ENCODE measurements around the gene DAD1.

Gene DAD1

DNA sequence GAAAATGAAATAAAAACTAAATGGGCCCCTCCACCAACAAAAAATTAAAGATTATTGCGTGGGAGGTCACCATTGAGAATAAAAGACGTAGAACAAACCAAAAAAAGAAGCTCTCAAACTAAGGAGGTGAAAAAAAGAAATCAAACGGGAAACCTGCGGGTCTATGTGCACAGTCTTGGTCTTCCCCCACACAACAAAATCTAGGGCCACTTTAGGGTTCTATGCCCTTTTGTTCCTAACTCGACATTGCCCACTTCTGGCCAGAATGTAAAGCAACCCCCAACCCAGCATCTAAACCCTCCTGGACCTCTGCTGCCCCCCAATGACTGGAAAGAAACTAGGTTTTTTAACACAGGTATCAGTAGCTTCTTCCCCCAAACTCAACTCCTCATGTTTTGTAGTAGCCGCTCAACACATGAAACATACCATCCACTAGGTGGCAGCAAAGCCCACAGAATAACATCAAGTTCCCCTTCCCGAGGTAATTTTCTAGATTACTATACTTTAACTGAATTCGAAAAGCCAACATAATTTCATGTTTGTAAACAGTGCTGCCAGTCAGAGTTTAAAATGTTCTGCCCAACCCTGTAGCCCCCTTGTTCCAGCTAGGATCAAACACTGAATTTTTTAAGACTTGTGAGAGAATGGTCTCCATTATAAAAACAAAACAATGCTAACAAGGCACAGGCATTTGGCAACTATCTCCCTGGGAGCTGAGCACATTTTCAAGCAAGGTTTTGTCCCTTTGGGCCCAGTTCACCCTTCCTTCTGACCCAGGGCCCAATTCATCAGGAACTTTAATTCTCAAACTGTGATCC lies 18.7 kb downstream of the DAD1 start:
- Histone ChIP-seq H2BK12ac (ENCODE audit: low read length) (no peak overlapping the region), H4K91ac (ENCODE audit: low read depth, low read length, poor library complexity) (no peak overlapping the region), H3K14ac (ENCODE audit: low read length) (no peak overlapping the region), H2BK5ac (ENCODE audit: low read length) (no peak overlapping the region), H3K4me2 (ENCODE audit: insufficient read depth, low read length, poor library complexity, severe bottlenecking) (no peak overlapping the region), H3K79me1 (ENCODE audit: low read depth, low read length) (no peaks in the 10 kb centered on the region), H2BK15ac (ENCODE audit: low read length) (no peak overlapping the region), H2AK5ac (ENCODE audit: low read depth, low read length) (no peak overlapping the region), H3K9me3 (replicated peaks in 1 of 2; ENCODE audit: control insufficient read depth in 2 of 2, insufficient read depth in 1 of 2, low read depth in 1 of 2, low read length in 2 of 2) (no peaks in the 10 kb centered on the region), H3K27me3 (ENCODE audit: control insufficient read depth in 3 of 3, insufficient read depth in 3 of 3, low read depth in 1 of 3, low read length in 3 of 3) (no peaks in the 10 kb centered on the region), H3K27ac (replicated peaks; ENCODE audit: low read length) (peak overlapping the region; percentile 41), H3K23ac (ENCODE audit: low read depth, low read length, poor library complexity) (no peak overlapping the region), H3K18ac (ENCODE audit: low read length) (no peak overlapping the region), H4K8ac (ENCODE audit: low read depth, low read length) (no peak overlapping the region), H3K4me3 (ENCODE audit: low read length in 2 of 2) (no peak overlapping the region), H3K9ac (ENCODE audit: low read depth, low read length, poor library complexity) (no peak overlapping the region), H3K36me3 (replicated peaks in 1 of 2; ENCODE audit: control insufficient read depth in 2 of 2, insufficient read depth in 2 of 2, low read length in 2 of 2) (peaks cover 15 to 92% of the 10 kb centered on the region in 2 donors), H3K4ac (ENCODE audit: low read length) (no peak overlapping the region), H2BK120ac (ENCODE audit: low read depth, low read length) (no peak overlapping the region), H3K4me1 (ENCODE audit: control insufficient read depth in 2 of 2, insufficient read depth in 1 of 2, low read depth in 1 of 2, low read length in 2 of 2) (peaks cover 0 to 3% of the 10 kb centered on the region in 2 donors), H2AFZ (ENCODE audit: low read length) (no peak overlapping the region)
- DNase-seq (ENCODE audit: low spot score): peak; percentile 91
- no CpG with 5 or more reads among the region's 8 CpGs for WGBS, 2 donors (ENCODE audit: extremely low coverage in 2 of 2, insufficient read length in 2 of 2, insufficient replicate concordance in 1 of 2)

DNA sequence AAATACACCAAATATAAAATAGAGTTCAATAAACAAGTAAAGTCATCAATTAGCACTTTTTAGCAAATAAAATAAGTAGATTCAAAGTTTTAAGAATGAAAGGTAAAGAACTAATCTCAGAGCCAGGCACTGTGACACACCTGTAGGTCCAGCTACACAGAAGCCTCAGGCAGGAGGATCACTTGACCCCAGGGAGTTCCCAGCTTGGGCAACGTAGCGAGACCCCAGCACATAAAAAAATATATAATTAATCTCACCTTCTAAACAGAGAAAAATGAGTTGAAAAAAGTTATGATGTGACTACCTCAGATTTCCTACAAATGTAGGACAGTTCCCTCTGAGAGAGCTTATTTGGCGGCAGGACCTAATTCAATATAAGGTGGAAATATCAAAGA lies 19.3 kb downstream of the DAD1 start:
- H3K9ac ChIP-seq (ENCODE audit: low read depth, low read length, poor library complexity): no peak overlapping the region
- H3K4ac ChIP-seq (ENCODE audit: low read length): no peak overlapping the region
- no peak overlapping the region for H3K27ac ChIP-seq (replicated peaks; ENCODE audit: low read length)
- H2BK12ac ChIP-seq (ENCODE audit: low read length): no peak overlapping the region
- no peaks in the 10 kb centered on the region for H3K9me3 ChIP-seq (replicated peaks in 1 of 2; ENCODE audit: control insufficient read depth in 2 of 2, insufficient read depth in 1 of 2, low read depth in 1 of 2, low read length in 2 of 2)
- no peak overlapping the region for H2BK15ac ChIP-seq (ENCODE audit: low read length)
- H2BK120ac ChIP-seq (ENCODE audit: low read depth, low read length): no peak overlapping the region
- H3K18ac ChIP-seq (ENCODE audit: low read length): no peak overlapping the region
- H2BK5ac ChIP-seq (ENCODE audit: low read length): no peak overlapping the region
- H3K79me1 ChIP-seq (ENCODE audit: low read depth, low read length): no peaks in the 10 kb centered on the region
- peaks cover 0 to 3% of the 10 kb centered on the region in 2 donors for H3K4me1 ChIP-seq (ENCODE audit: control insufficient read depth in 2 of 2, insufficient read depth in 1 of 2, low read depth in 1 of 2, low read length in 2 of 2)
- WGBS, 2 donors (ENCODE audit: extremely low coverage in 2 of 2, insufficient read length in 2 of 2, insufficient replicate concordance in 1 of 2): no CpG with 5 or more reads among the region's 3 CpGs
- no peak overlapping the region for H2AK5ac ChIP-seq (ENCODE audit: low read depth, low read length)
- H3K27me3 ChIP-seq (ENCODE audit: control insufficient read depth in 3 of 3, insufficient read depth in 3 of 3, low read depth in 1 of 3, low read length in 3 of 3): no peaks in the 10 kb centered on the region
- no peak overlapping the region for H2AFZ ChIP-seq (ENCODE audit: low read length)
- H3K4me2 ChIP-seq (ENCODE audit: insufficient read depth, low read length, poor library complexity, severe bottlenecking): no peak overlapping the region
- H4K8ac ChIP-seq (ENCODE audit: low read depth, low read length): no peak overlapping the region
- H3K23ac ChIP-seq (ENCODE audit: low read depth, low read length, poor library complexity): no peak overlapping the region
- no peak for DNase-seq (ENCODE audit: low spot score)
- no peak overlapping the region for H3K4me3 ChIP-seq (ENCODE audit: low read length in 2 of 2)
- peaks cover 11 to 92% of the 10 kb centered on the region in 2 donors for H3K36me3 ChIP-seq (replicated peaks in 1 of 2; ENCODE audit: control insufficient read depth in 2 of 2, insufficient read depth in 2 of 2, low read length in 2 of 2)
- H3K14ac ChIP-seq (ENCODE audit: low read length): no peak overlapping the region
- H4K91ac ChIP-seq (ENCODE audit: low read depth, low read length, poor library complexity): no peak overlapping the region

DNA sequence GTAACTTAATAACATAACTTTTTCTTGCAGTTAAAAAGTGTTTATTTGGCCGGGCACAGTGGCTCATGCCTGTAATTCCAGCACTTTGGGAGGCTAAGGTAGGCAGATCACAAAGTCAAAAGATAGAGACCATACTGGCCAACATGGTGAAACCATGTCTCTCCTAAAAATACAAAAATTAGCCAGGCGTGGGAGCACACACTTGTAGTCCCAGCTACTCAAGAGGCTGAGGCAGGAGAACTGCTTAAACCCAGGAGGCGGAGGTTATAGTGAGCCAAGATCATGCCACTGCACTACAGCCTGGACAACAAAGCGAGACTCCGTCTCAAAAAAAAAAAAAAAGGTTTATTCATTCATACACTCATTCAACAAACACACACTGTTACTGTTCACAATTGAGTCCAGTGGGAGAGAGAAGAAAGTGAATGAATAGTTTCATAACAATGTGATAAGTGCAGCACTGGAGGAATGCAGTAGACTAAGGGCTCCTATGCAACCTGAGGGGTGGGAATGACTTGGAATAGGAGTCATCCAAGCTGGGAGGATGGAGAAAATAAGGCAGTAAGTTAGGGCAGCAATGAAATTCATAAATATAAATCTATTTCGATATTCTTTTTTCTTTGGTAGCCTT lies 19.8 kb downstream of the DAD1 start:
- H3K4me2 ChIP-seq (ENCODE audit: insufficient read depth, low read length, poor library complexity, severe bottlenecking): no peak overlapping the region
- no peak overlapping the region for H3K23ac ChIP-seq (ENCODE audit: low read depth, low read length, poor library complexity)
- no peaks in the 10 kb centered on the region for H3K27me3 ChIP-seq (ENCODE audit: control insufficient read depth in 3 of 3, insufficient read depth in 3 of 3, low read depth in 1 of 3, low read length in 3 of 3)
- H3K79me1 ChIP-seq (ENCODE audit: low read depth, low read length): no peaks in the 10 kb centered on the region
- no peak overlapping the region for H3K14ac ChIP-seq (ENCODE audit: low read length)
- peaks cover 0 to 3% of the 10 kb centered on the region in 2 donors for H3K4me1 ChIP-seq (ENCODE audit: control insufficient read depth in 2 of 2, insufficient read depth in 1 of 2, low read depth in 1 of 2, low read length in 2 of 2)
- no peak overlapping the region for H3K27ac ChIP-seq (replicated peaks; ENCODE audit: low read length)
- no peaks in the 10 kb centered on the region for H3K9me3 ChIP-seq (replicated peaks in 1 of 2; ENCODE audit: control insufficient read depth in 2 of 2, insufficient read depth in 1 of 2, low read depth in 1 of 2, low read length in 2 of 2)
- H3K9ac ChIP-seq (ENCODE audit: low read depth, low read length, poor library complexity): no peak overlapping the region
- no peak overlapping the region for H2AK5ac ChIP-seq (ENCODE audit: low read depth, low read length)
- no peak overlapping the region for H4K8ac ChIP-seq (ENCODE audit: low read depth, low read length)
- H2BK15ac ChIP-seq (ENCODE audit: low read length): no peak overlapping the region
- no peak overlapping the region for H2BK12ac ChIP-seq (ENCODE audit: low read length)
- no peak overlapping the region for H3K18ac ChIP-seq (ENCODE audit: low read length)
- no peak overlapping the region for H2BK5ac ChIP-seq (ENCODE audit: low read length)
- H2AFZ ChIP-seq (ENCODE audit: low read length): no peak overlapping the region
- H3K36me3 ChIP-seq (replicated peaks in 1 of 2; ENCODE audit: control insufficient read depth in 2 of 2, insufficient read depth in 2 of 2, low read length in 2 of 2): peaks cover 11 to 92% of the 10 kb centered on the region in 2 donors
- H3K4me3 ChIP-seq (ENCODE audit: low read length in 2 of 2): no peak overlapping the region
- WGBS, 2 donors (ENCODE audit: extremely low coverage in 2 of 2, insufficient read length in 2 of 2, insufficient replicate concordance in 1 of 2): no CpG with 5 or more reads among the region's 6 CpGs
- no peak overlapping the region for H3K4ac ChIP-seq (ENCODE audit: low read length)
- no peak for DNase-seq (ENCODE audit: low spot score)
- H2BK120ac ChIP-seq (ENCODE audit: low read depth, low read length): no peak overlapping the region
- H4K91ac ChIP-seq (ENCODE audit: low read depth, low read length, poor library complexity): no peak overlapping the region

DNA sequence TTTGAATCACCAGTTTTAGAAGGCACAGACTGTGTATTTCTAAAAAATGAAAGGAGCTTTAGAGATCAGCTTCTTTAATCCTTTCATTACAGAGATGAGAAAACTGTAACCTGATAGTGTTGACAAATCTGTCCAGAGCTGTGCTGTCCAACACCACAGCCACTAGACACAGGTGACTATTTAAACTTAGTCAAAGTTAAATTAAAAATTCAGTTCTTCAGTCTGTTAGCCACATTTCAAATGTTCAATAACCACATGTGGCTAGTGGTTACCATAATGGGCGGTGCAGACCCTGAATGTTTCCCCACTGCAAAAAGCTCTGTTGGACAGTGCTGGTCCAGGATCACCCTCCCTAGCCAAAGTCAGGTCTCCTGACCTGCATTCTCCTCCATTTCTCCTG lies 21.6 kb downstream of the DAD1 start:
- H3K27ac ChIP-seq (replicated peaks; ENCODE audit: low read length): no peak overlapping the region
- no peak overlapping the region for H2AK5ac ChIP-seq (ENCODE audit: low read depth, low read length)
- H2BK15ac ChIP-seq (ENCODE audit: low read length): no peak overlapping the region
- no peak overlapping the region for H4K8ac ChIP-seq (ENCODE audit: low read depth, low read length)
- H2BK5ac ChIP-seq (ENCODE audit: low read length): no peak overlapping the region
- H3K9ac ChIP-seq (ENCODE audit: low read depth, low read length, poor library complexity): no peak overlapping the region
- H2BK120ac ChIP-seq (ENCODE audit: low read depth, low read length): no peak overlapping the region
- no peaks in the 10 kb centered on the region for H3K9me3 ChIP-seq (replicated peaks in 1 of 2; ENCODE audit: control insufficient read depth in 2 of 2, insufficient read depth in 1 of 2, low read depth in 1 of 2, low read length in 2 of 2)
- H4K91ac ChIP-seq (ENCODE audit: low read depth, low read length, poor library complexity): no peak overlapping the region
- no peaks in the 10 kb centered on the region for H3K27me3 ChIP-seq (ENCODE audit: control insufficient read depth in 3 of 3, insufficient read depth in 3 of 3, low read depth in 1 of 3, low read length in 3 of 3)
- no peak overlapping the region for H3K4ac ChIP-seq (ENCODE audit: low read length)
- H3K4me1 ChIP-seq (ENCODE audit: control insufficient read depth in 2 of 2, insufficient read depth in 1 of 2, low read depth in 1 of 2, low read length in 2 of 2): peaks cover 0 to 3% of the 10 kb centered on the region in 2 donors
- H3K14ac ChIP-seq (ENCODE audit: low read length): no peak overlapping the region
- no peak overlapping the region for H3K18ac ChIP-seq (ENCODE audit: low read length)
- H3K4me2 ChIP-seq (ENCODE audit: insufficient read depth, low read length, poor library complexity, severe bottlenecking): no peak overlapping the region
- no peaks in the 10 kb centered on the region for H3K79me1 ChIP-seq (ENCODE audit: low read depth, low read length)
- H2BK12ac ChIP-seq (ENCODE audit: low read length): no peak overlapping the region
- H3K36me3 ChIP-seq (replicated peaks in 1 of 2; ENCODE audit: control insufficient read depth in 2 of 2, insufficient read depth in 2 of 2, low read length in 2 of 2): peaks cover 8 to 89% of the 10 kb centered on the region in 2 donors
- no peak for DNase-seq (ENCODE audit: low spot score)
- H2AFZ ChIP-seq (ENCODE audit: low read length): no peak overlapping the region
- H3K4me3 ChIP-seq (ENCODE audit: low read length in 2 of 2): no peak overlapping the region
- H3K23ac ChIP-seq (ENCODE audit: low read depth, low read length, poor library complexity): no peak overlapping the region
- no CpG with 5 or more reads among the region's 1 CpG for WGBS, 2 donors (ENCODE audit: extremely low coverage in 2 of 2, insufficient read length in 2 of 2, insufficient replicate concordance in 1 of 2)
